GM18498 (cell line): ENCODE data around the gene MLH3.
"Not testable (repeated sequence)": the region's sequence is repeated elsewhere in the genome, so short reads cannot be mapped to it uniquely, and the experiment has no call there.

ENCODE experiments used
- ATAC-seq: cut with Tn5 transposase; IDR thresholded peaks from one replicate; pipeline ENCODE4 v1.9.1; 2021; ENCODE audit warnings: mild to moderate bottlenecking, moderate library complexity; ENCODE audit not compliant: unreplicated experiment

The MLH3 gene

GRCh38 chr14:75050852-75051555 lies at the start of gene MLH3:
Gene MLH3 (minus strand): TSS chr14:75051467. CDS start chr14:75049655, 1,812 bp downstream.
- peak; percentile 83 for ATAC-seq

DNA sequence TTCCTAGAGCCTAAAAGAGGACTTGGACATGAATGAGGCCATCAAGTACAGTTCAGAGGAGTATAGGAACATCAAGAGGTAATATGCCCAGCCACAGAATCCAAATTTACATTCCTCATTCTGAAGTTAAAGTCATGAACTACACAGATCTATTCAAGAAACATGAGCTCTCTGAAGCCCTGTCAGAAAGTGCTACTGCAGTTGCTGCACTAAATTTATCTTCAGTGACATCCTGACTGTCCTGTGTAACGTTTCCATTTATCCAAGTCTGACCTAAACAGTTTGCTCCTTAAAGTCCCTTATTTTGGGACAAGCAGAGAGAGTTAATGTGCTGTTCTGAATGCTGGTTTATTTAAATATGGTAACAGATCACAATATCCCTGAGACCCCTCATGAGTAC lies 47.4 kb upstream of the MLH3 start:
- no peak for ATAC-seq

DNA sequence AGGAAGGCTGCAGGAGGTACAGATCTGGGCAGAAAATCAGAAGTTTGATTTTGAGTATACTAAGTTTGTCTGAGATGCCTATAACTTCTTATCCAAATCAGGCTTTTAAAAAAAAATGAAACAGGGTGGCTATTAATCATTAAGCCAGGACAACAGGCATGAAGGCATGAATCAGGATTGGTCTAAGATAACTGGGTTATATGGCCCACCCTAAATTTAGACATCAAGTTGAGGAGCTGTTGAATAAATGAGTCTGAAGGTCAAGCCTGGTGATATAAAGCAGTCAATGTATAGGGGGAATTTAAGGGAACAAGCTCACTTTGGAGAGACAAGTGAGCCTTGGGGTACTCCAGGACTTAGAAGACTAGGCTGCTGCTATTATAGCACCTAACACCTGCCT lies 46.9 kb upstream of the MLH3 start:
- no peak for ATAC-seq

GRCh38 chr14:75096959-75097358 lies 45.7 kb upstream of the MLH3 start:
- ATAC-seq: no peak

- no peak for ATAC-seq
These were observed 44.4 kb upstream of the MLH3 start for GRCh38 chr14:75095690-75096089.

DNA sequence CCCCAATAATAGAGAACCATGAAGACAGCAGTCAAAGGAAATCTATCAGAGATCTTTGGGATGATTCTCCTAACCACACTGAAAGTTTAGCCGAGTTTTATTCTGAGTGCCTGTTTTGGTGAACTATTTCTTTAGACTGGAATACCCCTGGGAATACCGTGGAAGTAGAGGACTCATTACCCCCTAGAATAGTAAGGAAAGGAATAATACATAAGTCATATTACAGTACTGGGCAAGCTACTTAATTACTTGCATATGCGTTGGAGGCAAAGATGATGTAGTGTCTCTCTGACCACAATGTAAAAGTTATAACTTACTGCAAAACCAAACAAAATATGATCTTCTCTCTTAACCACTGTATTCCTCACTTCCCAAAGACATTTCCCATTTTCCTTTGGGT lies 43.6 kb upstream of the MLH3 start:
- no peak for ATAC-seq

GRCh38 chr14:75092698-75093097 lies 41.4 kb upstream of the MLH3 start:
- ATAC-seq: no peak

DNA sequence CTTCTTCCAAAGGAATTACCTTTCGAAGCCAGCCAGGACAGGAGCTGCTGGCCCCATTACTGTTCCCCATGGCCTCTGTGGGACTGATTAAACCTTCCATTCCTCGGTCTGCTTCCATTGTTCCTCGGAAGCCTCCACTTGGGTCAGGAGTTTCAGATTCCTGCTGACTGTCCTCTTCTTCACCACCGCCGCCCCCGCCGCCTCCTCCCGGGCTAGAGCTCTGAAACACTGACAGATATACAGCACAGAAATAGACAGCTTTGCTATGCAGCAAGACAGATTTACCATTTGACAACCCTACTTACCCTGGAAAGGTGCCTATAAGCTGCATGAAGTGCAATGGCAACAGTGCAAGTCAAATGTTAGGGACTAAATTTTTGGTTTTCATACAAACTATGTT lies 40.0 kb upstream of the MLH3 start:
- no peak for ATAC-seq

- ATAC-seq: no peak
These were observed 39.1 kb upstream of the MLH3 start for GRCh38 chr14:75090353-75090752.

- ATAC-seq: no peak
These were observed 37.5 kb upstream of the MLH3 start for GRCh38 chr14:75088566-75089373.

GRCh38 chr14:75088153-75088552 lies 36.9 kb upstream of the MLH3 start:
- no peak for ATAC-seq

DNA sequence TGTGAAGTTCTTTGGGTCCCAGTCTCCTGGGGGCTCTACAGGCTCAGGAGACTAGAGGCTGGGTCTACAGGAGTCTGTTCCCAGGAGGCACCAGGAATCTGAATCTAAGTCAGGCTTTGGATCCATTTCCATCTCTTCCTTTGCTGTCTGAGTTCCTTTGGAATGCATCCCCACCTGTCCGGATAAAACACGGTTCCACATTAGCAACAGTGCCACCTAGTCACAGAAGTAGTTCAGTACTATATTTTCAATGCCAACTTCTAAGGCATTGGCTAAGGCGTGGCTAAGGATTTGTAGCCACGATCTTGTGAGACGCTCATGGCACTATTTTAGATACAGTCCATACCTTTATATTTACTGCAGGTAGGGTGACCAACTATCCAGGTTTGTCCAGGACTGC lies 33.2 kb upstream of the MLH3 start:
- ATAC-seq: no peak

DNA sequence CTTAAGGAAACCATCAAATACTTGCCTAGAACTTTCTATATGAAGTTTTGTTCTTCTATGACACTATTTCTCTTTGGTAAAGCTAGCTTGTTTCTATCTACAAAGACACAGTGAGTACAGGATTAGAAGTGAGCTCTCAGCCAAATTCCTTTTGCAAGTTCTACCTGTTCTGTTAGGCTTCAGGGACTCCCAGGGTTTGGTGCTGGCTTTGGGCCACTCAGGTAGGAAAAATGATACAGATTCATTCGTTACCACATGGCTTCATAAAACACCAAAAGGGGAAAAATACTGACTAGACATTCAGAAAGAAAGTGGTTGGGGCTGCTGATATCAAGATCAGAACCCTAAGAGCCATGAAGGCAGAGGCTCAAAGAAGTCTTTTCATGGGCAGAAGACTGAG lies 32.0 kb upstream of the MLH3 start:
- ATAC-seq: no peak

DNA sequence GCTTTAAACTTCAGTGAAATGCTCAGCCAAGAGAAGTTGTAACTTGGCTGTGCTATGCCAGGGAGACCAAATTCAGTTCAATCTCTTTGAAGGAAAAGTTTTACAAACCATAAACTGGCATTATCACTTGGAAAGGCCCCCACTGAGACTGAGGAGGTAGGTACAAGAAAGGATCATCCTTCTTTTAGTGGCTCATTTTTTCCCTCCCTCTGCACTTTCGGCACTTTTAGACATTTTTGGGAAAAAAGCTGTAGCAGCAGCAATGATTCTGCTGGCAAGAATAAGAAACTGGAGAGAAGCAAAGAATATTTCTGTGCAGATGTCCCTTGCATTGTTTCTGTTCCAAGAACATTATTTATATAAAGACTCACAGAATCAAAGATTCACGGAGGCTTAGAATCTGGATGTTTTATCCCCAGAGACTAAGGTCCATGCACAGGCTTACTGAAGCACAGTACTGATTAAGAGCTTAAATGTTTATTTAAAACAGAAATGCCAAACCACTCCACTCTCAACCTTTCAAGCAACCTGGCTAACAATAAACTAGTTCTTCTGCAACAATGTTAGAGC lies 30.5 kb upstream of the MLH3 start:
- ATAC-seq: no peak

- no peak for ATAC-seq
These were observed 28.3 kb upstream of the MLH3 start for GRCh38 chr14:75079521-75079920.

GRCh38 chr14:75077794-75078193 lies 26.5 kb upstream of the MLH3 start:
- ATAC-seq: no peak

DNA sequence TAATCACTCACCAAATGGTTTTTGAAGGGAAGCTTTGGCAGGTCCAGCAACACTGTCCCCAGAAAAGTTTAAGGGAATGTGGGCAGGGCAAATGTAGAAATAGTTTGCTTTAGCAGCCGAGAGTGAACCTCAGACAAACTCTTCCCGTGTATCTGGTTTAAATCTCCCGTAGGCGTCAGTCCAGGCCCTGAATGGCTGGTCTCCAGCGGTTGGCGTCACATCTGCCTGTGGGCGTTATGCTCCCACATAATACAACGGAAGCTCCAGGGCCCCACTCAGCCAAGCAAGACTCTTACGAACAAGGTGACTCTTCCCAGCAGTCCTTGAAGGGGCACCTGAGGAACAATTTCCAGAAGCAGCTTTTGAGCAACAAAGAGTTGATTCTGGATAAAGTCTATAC lies 19.1 kb upstream of the MLH3 start:
- no peak for ATAC-seq

GRCh38 chr14:75069811-75070145 lies 18.5 kb upstream of the MLH3 start:
- ATAC-seq: no peak

DNA sequence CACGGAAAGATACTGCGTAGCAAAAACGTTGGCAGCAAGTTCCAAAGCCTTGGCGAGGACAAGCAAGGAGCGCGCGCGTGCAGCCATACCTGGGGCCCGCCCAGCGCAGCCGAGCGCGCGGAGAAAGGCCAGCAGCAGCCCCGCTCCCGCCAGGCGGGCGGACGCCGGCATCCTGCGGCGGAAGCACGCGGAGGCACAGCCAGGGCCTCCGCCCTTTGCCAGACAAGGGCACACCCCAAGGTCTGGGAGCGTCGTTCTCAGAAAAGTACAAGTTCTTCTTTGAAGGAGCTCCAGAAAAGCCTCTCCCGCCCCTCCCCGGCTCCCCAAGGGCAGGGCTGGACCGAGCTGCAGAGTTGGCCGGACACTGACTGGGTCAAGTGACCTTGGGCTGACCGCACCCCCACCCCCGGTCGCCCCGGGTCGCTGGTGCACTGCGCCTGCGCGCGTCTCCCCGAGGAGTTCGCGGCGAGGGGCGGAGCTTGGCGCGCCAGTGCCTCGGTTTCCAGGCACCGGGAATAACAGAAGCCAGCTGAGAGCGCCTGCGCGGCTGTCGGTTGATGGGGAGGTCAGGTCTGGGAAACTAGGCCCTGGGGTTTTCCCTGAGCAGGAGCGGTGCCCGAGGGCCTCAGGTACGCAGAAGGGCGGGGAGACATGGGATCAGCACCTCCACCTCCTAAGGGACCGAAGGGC lies 18.0 kb upstream of the MLH3 start, which contains the start of gene ZC2HC1C:
Gene ZC2HC1C, plus strand, starts transcription at position 521 of the 690 bp plus-strand sequence. CDS start 933 bp downstream, outside the sequence.
- ATAC-seq: peak; percentile 69

- no peak for ATAC-seq
These were observed 17.2 kb upstream of the MLH3 start for GRCh38 chr14:75068294-75069120.

DNA sequence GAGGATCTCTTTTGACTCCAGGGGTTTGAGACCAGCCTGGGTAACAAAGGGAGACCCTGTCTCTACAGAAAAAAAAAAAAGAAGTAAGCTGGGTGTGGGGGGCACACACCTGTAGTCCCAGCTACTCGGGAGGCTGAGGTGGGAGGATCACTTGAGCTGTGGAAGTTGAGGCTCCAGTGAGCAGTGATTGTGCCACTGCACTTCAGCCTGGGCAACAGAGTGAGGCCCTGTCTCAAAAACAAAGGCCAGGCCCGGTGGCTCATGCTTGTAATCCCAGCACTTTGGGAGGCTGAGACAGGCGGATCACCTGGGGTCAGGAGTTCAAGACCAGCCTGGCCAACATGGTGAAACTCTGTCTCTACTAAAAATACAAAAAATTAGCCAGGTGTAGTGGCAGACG lies 16.5 kb upstream of the MLH3 start:
- ATAC-seq: not testable (repeated sequence)
